GM19351 (cell line): ENCODE measurements around the gene RASA4B.
"Not testable (repeated sequence)": the region's sequence is repeated elsewhere in the genome, so short reads cannot be mapped to it uniquely, and the experiment has no call there.

Source experiments
- ATAC-seq: cut with Tn5 transposase; IDR thresholded peaks from one replicate; pipeline ENCODE4 v1.9.1; 2021; ENCODE audit warnings: mild to moderate bottlenecking, moderate library complexity; ENCODE audit not compliant: unreplicated experiment

RASA4B gene

DNA sequence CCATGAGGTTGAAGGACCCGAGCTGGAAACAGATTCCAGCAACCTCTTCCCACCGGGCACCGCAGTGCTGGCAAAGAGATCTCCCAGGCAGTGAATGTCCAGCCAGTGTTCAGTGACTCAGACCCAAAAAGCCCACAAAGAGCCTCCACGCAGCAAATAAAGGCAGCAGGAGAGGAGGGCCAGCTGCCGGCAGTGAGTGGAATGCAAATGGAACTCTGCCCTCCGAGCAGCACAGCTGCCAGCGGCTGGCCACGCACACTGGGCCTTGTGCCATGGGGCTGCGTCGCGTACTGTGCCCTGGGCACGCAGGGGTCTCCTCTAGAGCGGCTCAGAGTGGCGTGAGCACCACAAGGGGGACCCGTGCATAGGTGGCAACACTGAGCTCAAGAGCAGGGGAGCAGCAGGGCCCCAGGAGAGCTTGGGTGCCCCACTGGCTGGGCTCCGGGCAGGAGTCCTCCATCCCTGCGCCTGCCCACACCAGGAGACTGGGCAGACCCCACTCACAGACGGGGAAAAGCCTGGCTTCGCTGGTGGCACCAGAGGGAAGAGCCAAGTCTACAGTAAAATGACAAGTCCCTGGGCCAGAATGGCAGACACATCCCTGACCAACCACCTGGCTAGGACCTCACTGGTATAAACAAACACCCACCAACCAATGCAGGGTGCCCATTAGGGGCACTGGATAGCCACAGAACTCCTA, 42.7 kb downstream of the RASA4B start:
- ATAC-seq: not testable (repeated sequence)

DNA sequence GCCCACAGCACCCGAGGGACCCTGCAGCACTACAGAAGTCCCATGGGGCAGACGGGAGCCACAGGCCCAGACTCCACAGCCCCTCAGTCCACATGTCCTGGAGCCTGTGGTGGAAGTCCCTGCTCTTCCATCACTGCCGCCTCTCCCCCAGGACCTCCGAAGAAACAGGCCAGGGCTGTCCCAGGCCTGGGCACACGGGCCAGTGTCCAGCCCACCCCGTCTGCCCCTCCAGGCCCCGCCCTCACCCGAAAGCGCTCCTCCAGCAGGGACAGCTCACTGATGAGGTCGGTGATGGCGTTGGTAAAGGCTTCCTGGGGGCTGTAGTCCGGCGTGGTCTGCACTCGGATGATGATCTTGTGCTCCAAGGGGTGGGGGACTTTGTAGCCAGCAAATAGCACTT, 43.5 kb downstream of the RASA4B start:
- ATAC-seq: not testable (repeated sequence)

DNA sequence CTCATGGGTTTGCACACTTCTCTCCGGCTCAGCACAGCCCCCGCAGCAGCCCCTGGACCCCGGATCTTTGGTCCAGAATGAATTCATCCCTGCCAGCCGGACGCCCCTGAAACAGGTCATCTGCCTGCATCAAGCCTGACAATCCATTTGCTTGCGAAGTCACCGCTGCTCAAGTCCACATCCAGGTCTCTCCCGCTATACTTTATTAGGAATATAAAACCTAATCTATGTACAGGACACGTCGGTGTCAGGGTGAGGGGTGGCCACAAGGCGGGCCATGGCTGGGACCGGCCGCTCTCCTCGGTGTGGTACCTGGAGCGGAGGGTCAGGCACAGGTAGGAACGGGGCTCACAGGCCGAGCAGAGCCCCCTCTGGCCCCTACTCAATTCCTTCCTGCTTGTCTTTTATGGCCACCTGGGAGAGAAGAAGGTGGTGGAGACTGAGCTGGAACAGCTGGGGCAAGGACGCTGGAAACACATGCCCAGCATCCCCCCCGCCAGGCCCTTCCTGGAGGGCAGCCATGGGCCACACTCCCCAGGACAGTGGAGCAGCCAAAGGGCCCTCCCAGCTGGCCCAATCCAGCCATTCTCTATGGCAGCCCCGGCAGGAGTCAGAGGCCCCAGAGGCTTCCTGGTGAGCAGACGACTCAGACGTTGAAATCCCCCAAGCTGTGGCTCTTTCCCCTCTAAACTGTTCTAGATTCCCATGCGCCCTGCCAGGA, 44.1 kb downstream of the RASA4B start:
- no peak for ATAC-seq

DNA sequence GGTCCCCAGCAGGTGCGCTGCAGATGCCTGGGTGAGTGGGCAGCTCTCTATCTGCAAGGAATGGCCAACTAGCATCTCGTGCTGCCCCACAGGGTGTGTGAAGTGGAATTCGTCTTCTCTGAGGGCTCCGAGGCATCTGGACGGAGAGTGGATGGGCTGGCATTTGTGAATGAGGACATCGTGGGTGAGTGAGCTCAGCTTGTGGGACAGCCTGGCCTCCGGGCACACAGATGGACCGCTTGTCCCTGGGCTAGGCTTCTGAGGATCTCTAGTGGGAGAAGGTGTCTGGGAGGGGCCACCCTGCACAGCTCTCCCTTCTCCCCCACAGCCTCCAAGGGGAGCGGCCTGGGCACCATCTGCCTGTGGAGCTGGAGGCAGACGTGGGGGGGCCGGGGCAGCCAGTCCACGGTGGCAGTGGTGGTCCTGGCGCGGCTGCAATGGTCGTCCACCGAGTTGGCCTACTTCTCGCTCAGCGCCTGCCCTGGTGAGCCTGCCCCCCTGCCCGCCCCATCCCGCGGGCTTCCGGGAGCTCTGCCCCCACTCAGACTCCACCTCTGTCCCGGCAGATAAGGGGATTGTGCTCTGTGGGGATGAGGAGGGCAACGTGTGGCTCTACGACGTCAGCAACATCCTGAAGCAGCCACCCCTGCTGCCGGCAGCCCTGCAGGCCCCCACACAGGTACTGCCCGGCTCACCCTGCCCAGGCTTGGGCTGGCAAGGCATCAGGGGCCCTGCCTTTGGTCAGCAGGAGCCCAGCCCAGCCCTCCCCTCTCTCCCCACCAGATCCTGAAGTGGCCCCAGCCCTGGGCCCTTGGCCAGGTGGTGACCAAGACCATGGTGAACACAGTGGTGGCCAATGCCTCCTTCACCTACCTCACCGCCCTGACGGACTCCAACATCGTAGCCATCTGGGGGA, 45.2 kb downstream of the RASA4B start:
- ATAC-seq: no peak

DNA sequence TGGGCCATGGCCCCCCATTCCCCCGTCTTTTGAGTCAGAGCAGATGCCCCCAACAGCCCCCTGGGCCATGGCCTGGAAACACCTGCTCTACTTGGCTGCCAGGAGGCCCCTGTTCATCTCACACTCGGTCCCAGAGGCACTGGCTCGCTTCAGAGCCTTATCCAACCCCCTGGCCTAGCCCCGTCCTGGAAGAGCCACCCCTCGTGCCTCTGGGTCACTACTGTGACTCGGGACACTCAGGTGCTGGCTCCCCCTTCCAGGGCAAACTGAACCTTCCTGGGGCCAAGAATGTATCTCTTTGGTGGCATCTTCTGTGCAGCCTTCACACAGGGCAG, 45.8 kb downstream of the RASA4B start:
- ATAC-seq: no peak

DNA sequence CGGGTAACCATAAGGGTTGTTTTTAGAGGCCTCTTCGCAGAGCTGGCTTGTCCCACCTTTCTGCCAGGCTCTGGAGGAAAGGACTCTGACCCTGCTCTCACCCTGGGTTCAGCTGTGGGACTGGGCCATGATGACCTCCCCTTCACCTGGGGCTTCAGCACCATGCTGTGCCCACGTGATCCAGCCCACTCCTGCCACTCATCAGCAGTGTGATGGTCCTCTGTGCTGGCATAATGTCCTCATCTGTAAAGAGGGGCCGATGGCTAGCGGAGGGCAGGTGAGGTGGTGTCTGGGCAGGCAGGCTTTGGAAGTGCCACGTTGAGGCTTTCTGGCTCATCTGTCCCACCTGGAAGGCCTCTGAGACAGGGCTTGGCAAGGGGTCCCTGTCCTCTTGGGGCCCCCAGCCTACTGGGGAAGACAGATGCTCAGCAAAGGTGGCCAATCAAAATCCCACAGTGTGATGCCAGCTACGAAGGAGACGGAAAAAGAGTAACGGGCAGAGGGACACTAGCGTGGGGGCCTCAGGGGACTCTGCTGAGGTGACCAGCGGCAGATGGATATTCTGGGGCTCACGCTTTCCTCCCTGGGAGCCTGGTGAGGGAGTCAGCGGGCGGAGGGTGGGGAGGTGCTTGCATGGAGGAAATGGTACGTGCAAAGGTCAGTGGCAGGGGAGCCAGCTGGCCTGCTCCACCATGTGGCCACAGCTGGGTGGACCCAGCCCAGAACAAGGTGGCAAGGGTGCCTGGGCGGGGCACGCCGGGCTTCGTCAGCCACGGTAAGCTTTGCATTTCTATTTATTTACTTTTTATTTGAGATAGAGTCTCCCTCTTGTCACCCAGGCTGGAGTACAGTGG, 47.4 kb downstream of the RASA4B start:
- ATAC-seq: no peak

DNA sequence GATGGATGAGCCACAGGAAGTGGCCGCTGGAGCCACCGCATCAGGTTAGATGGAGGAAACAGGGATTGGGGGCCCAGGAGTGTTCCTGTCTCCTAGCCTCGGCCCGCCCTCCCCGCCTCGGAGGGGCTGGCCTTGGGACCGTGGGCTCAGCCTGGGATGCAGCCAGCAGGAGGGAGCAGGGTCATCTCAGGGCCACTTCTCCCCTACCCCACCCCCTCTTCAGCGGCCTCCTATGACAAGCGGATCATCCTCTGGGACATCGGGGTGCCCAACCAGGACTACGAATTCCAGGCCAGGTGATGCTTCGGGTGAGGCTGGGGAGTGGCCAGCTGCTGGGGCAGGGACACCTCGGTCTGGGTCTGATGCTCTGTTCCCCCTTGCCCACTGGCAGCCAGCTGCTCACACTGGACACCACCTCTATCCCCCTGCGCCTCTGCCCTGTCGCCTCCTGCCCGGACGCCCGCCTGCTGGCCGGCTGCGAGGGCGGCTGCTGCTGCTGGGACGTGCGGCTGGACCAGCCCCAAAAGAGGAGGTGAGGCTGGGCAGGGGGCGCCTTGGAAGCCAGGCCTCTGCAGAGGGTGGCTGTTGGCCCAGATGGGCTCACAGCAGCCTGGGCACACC, 48.1 kb downstream of the RASA4B start:
- no peak for ATAC-seq

DNA sequence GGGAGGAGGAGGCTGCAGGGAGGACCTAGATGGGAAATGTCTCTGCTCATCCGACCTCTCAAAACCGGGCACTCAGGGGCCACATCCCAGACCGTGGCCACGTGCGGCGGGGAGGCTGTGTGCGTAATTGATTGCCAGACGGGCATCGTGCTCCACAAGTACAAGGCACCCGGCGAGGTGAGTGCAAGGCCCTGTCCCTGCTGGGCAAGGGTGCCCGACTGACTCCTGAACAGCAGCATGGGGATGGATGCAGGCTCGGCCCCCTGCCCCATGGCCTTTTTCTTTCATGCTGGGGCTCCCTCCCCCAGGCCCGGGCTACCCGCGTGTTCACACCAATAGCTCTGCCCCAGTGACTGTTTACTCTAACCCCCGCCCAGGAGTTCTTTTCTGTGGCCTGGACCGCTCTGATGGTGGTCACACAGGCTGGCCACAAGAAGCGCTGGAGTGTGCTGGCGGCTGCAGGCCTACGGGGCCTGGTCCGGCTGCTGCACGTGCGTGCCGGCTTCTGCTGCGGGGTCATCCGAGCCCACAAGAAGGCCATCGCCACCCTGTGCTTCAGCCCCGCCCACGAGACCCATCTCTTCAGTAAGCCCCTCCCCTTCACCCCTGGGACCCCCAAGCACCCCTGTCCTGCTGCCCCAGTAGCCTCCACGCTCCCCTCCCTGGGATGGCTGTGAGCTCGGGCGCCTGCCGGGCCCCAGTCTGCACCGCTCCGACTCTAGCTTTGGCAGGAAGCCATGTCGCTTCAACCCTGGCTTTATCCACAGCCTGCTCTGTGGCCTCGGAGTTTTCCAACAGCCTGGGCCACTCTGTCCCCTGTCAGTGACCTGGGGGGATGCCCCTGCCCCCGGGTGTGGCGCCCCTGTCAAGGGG, 48.9 kb downstream of the RASA4B start:
- ATAC-seq: no peak

DNA sequence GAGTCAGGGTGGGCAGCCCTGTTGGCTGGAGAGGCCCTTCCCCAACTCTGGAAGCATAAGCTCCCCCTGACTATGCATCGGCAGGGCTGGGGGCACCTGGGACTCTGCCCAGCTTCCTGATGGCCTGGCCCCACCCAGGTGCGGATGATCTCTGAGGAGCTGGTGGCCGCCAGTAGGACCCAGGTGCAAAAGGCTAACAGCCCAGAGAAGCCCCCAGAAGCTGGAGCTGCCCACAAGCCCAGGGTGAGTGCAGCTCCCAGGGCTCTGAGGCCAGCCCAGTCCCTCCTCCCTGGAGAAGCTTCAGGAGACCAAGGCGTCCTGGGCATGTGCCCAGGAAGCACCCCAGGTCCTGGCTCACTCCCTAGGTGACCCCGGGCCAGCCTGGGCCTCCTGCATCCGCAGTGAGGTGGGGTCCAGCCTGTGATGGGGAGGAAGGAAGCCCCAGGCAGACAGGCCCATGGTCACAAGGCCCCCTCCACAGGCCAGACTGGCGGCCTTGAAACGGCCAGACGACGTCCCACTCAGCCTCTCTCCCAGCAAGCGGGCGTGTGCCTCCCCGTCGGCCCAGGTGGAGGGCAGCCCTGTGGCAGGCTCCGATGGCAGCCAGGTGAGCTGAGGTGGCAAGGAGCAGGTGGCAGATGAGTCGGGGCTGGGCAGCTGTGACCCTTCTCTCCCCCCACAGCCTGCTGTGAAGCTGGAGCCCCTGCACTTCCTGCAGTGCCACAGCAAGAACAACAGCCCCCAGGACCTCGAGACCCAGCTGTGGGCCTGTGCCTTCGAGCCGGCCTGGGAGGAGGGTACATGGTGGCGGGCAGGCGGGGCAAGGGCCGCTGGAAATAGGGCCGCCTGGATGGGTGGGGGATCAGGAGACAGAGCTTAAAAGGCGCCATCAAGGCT, 49.7 kb downstream of the RASA4B start:
- no peak for ATAC-seq

DNA sequence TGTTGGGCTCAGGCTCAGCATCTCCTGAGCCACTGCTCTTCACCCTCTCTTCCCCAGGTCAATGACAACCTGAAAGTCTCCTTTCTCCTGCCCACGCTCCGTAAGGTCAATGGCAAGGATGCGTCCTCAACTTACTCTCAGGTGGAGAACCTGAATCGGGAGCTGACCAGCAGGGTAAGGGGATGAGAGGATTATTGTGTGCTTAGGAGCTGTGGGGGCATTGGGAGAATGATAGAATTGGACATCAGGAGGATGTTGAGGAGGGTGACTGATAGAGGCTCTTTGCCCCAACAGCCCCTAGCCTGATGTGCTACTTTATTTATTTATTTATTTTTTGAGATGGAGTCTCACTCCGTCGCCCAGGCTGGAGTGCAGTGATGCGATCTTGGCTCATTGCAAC, 51.5 kb downstream of the RASA4B start:
- ATAC-seq: no peak

DNA sequence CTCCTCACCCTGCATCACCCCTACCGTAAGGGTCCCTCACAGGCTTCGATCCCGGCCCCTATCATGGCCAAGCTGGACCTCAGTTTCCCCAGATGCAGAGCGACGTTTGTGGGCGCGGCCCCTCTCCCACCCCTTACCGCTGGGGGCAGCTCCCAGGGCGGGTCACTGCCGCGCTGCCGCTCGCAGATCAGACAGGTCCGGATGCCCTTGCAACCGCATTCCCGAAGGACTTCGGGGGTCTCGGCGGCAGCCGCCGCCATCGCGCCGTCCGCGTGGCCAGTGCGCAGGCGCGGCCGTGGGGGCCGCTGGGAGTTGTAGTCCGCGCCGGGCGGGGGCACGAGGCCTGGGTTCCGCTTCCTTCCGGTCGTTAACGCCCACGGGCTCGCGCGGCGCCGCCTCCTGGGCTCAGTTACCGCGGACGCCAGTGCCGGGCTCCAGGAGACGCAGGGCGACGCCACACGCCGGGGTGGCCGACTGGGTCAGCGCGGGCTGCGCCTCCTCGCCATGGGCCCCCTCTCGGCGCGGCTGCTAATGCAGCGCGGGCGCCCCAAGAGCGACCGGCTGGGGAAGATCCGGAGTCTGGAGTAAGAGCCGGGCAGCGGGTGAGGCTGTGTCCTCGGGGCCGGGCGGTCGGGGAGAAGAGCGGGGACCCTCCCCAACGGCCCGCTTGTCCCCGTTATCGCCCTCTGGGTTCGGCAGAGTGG, 52.8 kb downstream of the RASA4B start, which contains the start of the genes ALKBH4 and LRWD1:
Gene ALKBH4 (minus strand): TSS at position 287 of the 704 bp plus-strand sequence. CDS start 27 bp downstream, at position 260.
Gene LRWD1 (plus strand): TSS at position 408 of the 704 bp plus-strand sequence. CDS start 97 bp downstream, at position 505.
- peak; percentile 87 for ATAC-seq

DNA sequence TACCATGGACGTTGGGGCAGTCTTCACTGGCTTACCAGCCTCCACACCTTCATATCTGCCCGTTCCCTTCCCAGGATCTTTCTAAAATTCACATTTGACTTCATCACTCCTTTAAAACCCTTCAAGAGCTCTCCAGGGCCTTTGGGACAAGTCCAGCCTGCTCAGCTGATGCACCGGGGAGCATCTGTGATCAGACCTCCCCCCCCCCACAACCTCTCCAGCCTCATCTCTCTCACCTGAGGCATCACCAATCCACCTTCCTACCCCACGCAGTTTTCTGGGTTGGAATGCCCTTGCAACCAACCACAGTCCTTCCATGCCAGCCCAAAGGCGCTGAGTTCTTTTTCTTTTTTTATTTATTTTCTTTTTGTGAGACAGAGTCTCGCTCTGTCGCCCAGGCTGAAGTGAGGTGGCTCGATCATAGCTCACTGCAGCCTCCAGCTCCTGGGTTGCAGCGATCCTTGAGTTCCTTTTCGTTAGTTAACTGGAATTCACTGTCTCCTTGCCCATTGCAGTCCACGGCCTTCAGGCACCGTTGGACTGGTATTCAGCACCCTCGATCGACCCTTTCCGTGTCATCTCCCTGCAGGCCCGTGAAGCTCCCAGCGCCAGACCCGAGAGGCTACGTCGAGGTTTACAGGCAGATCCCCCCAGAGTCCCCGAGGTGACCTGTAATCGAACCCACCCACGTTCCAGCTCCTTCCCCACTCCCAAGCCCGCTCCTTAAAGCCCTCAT, 53.6 kb downstream of the RASA4B start:
- ATAC-seq: no peak

DNA sequence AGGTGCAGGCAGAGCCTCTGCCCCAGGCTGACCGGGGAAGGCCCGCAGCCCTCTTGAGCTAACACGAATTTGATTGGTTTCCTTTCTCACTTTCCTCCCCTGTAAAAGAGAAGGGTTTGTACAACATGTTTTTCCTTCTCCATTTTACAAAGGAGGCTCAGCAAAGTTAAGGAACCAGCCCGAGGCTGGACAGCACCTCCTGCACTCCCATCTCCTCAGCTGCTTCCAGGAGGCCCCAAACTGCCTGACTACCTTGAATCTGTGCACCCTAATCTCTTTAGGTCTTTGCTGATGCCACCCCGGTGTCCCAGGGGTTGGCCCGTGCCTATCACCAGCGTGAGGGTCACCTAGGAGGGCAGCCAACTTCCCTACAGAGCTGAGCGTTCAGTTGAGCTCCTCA, 57.1 kb downstream of the RASA4B start:
- ATAC-seq: no peak

DNA sequence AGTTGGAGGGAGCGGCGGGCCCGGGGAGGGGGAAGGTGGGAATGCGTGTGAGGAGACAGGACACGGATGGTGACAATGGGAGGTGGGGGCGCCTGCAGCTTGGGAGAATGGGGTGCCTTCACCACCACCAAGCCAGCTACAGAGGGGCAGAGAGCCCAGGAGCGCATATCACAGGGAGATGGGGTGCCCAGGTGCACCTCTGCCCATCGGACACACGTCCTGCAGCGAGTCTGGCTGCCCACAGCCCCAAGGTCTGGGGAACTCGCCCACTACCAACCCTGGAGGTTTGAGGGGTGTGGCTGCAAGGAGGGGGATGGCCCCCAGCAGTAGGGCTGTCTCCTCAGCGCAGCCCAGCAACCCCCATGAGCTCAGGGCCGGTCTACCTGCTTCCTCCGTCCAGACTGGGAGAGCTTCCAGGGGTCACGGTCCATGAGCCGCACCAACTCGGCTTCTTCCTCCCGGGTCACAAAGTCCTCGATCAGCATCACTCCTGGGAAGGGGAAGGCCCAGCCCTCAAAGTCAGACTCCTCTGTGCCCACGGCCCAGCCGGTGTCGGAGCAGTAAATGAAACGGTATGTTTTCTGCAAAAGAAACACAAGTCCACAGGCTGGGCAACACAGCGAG, 58.2 kb downstream of the RASA4B start:
- no peak for ATAC-seq

DNA sequence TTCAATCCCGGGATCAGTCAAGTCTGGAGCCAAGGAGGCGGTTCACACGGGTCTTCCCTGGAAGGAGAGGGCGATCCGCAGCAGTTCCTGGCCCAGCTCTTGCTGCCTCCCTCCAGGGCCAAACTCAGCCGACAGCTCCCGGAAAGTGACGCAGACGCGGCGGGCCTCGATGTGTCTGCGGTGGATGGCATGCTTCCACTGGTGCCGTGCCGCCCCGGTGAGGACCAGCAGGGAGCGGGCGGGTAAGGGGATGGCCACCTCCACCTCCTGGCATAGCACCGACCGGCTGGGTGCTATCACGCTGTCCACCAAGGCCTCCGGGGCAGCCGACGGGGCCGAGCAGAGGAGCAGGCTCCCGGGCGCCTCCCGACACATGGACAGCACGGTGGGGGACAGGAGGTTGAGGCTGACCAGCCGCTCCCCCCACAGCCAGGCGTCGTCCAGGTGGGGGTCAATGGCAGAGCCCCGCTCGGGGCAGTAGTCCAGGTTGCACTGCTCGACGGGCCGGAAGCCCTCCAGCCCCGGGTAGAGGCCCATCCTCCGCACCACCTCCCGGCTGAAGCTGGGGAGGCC, 60.1 kb downstream of the RASA4B start:
- no peak for ATAC-seq

DNA sequence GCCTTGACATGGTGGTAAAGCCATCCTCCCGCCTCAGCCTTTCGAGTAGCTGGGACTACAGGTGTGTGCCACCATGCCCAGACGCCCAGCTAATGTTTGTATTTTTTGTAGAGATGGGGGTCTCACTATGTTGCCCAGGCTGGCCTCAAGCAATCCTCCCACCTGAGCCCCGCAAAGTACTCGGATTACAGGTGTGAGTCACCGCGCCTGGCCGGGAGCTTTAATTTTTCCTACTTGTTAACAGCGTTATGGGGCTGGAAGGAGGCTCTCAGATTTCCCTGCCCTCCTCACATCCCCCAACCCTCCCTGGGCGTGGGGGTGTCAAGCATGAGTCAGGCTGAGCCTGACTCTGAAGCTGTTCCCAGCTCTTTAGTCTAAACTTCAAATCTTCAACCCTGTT, 61.2 kb downstream of the RASA4B start:
- ATAC-seq: no peak
